T1000 (cell line): ENCODE measurements around the gene OOSP1.
"Not testable (repeated sequence)": the region's sequence is repeated elsewhere in the genome, so short reads cannot be mapped to it uniquely, and the experiment has no call there.

Experiments used
- DNase-seq: peaks from one replicate; lab custom pipeline; 2025; ENCODE audit warnings: mixed read lengths; lab: John Stamatoyannopoulos, UW

OOSP1 gene, protein sequence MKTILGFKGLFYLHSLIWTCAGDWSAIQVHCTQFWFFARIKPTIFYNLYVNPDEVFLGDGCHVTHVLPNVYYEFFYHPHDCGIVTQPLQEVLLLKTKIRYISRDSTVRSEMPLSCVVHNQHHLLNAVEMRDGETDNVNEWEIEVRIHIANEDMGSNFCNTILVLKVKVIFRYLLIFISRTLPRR

DNA sequence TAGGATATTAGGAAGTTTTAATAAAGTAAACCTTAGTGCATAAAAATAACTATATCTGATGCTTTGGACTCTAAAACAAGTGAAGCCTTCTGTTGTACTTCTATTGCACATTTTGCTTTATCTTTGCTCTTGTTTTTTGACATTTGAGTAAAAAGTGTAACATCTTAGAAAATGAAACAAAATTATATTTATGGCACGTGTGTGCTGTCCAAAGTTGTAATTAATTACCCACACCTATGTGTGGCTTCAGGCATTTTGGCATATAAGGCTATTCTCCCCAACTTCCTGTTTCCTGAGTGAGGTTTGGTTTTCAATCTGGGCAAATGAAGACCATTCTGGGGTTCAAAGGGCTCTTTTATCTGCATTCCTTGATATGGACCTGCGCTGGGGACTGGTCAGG is at the start of gene OOSP1:
OOSP1 (plus strand) TSS at position 301 of the 400 bp plus-strand sequence; CDS start at position 324, 23 bp downstream.
- no peak for DNase-seq

DNA sequence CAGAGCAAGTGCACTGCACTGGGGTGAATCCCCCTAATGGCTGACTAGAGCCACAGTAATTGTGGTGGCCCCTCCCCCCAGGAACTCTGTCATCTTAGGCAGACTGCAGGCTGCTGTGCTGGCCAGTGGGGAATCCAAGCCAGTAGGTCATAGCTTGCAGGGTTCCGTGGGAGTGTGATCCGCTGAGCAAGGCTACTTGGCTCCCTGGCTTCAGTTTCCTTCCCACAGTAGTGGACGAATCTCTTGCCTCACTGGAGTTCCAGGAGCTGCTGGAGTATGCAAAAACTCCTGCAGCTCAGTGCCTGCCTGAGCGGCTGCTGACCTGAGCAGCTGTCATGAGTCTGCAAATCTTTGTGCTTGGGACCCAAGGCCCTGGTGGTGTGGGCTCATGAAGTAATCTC is 46.5 kb upstream of the OOSP1 start:
- no peak for DNase-seq

DNA sequence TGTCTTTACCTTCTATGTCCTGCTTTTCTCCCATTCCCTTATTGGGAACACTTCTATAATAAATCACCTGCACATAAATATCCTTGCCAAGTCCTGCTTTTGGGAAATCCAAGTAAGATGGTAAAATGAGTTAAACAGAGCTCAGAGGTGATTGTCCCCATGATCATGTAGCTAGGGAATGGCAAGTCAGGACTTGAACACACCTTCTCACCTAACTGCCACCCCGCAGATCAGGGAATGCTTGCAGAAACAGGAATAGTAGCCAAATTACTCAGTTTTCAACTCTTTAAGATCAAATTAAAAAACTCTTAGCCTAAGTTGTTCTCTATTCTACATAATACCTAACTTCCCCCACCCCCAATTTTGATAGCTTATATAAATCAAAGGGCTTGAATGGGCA is 43.6 kb upstream of the OOSP1 start:
- no peak for DNase-seq

DNA sequence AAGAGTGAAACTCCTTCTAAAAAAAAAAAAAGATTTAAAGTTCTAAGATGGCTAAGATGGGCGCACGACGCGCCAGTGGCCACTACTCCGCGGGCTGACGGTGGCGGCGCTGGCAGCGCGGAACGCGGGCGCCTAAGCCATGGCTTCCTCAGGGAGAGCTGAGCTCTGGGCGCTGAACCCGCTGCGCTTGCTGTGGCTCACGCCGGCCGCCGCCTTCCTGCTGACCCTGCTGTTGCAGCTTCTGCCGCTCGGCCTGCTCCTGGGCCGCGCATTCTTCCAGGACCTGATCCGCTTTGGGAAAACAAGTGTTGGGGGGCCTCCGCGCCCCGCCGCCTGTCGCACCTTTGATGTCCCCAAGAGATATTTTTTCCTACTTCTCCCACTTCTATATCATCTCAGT is 40.2 kb upstream of the OOSP1 start:
- no peak for DNase-seq

DNA sequence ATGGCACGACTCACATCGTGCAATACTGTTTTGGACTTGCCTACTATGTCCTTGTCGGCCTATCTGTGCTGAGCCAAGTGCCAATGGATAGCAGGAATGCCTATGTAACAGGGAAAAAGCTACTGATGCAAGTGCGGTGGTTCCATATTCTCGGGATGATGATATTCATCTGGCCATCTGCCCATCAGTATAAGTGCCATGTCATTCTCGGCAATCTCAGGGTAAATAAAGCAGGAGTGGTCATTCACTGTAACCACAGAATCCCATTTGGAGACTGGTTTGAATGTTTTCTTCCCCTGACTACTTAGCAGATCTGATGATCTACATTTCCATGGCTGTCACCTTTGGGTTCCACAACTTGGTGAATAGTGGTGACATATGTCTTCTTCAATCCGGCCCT is 39.6 kb upstream of the OOSP1 start:
- no peak for DNase-seq

DNA sequence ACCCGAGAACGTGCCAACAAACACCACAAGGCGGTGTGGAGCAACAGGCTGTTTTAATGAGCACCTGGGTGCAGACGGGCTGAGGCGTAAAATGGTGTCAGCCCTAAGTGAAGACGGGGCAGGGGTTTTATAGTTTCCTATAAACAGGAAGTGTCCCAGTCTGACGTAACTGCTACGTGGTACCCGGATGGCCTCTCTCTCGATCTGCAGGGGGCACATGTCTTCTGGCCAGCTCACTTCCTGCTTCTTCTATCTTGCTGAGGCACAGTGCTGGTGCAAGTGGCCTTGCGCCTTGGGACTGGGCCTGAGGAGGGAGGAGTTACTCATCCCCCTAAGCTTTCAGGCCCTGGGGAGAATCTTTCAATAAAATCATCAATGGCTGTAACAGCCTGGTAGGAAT is 38.7 kb upstream of the OOSP1 start:
- DNase-seq, result no peak

DNA sequence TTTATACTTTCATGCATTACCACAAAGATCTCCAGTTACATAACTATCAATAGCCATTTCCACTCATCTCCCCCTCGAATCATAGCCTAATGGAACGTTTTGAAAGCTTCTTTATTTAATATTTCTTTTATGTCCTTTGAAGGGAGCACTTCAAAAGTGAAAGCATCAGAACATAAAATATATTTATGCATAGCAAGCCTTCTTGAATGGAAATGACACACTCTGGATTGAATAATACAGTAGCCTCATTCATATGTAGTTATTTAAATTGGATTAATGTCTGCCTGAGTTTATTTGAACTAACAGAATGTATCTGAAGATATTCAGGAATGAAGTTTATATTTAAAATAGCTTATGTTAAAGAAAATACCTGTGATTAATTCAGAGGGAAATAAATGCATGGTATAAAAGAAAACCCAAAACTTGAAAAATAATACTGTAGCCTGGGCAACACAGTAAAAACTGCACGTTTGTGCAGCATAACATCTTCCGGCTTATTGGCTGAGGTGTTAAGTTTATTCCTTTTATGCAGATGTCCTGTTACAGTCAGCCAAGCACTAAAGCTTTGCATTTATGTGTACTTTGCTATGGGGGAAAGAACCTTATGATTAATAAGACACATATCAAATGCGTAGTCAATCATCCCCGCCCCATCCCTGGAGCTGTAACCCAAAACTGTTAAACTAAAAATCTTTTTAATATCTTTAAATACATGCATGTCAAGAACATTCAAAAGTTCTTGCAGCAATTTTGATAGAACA is 37.7 kb upstream of the OOSP1 start:
- no peak for DNase-seq

DNA sequence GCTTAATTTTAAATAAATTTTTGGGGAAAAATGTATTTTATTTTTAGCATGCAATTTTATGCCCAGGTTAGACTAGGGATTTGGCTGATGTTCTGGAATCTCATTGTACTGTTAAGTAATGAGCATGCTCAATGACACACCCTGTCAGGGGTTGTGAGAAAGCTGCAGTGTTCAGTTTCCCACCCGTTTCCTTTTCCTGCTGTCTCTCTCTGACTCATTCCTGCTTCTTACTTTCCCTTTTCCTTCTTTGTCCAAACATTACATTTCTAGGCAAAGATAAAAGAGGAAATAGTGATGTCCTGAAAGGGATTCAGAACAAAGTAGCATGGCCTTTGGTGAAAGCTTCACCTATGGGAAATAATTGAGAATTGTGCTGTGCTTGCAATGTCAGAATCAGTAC is 36.9 kb upstream of the OOSP1 start:
- no peak for DNase-seq

DNA sequence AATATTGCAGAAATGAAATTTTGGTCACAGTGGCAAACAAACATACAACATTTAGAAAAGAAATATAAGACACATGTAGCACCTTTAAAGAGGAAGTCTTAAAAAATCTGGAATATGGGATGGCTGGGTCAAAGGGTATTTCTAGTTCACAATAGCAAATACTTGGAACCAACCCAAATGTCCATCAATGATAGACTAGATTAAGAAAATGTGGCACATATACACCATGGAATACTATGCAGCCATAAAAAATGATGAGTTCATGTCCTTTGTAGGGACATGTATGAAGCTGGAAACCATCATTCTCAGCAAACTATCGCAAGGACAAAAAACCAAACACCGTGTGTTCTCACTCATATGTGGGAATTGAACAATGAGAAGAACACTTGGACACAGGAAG is 34.7 kb upstream of the OOSP1 start:
- DNase-seq, result not testable (repeated sequence)

DNA sequence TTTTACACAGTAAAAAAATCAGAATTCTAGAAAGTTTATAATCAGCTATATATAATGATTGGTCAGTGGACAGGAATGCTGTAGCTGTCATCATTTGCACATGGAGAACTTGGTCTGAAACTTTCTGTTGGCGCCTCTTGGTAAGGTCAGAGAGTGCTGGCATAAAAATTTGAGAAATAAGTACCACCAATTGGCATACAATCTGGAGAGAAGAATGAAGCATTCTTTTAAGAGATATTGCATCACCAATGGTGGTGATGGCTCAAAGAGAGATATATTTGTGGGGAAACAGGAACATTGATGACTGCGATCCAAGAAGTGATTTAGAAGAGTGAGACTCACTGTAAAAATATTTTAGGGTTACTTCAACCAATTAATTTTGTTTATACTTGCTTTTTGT is 19.8 kb upstream of the OOSP1 start:
- no peak for DNase-seq

DNA sequence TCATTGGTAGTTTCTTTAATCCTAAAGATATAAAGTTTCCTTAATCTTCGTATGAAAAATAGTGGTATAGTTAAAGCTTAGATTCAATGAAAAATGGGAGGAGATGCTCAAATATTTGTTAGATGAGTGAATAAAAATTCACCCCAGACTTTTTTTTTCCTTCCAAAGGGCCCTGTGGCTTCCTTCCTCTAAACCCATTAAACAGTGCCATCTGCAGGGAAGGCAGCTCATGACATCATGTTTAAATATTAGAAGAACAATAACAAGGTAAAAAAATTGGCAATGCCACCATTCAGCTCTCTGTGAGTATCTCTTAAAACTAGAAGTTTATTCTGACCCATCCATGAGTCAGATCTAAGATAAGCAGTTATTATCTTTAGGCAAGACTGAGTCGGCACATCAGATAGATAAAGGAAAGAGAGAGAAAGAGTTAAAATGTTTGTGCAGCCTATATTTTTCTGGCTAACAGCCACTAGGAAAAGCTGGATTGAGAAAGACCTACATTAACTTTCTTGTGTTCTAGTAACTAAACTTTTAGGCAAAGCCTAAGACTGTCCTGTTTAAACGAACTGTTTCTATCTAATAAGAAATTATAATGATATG is 19.1 kb upstream of the OOSP1 start:
- no peak for DNase-seq

DNA sequence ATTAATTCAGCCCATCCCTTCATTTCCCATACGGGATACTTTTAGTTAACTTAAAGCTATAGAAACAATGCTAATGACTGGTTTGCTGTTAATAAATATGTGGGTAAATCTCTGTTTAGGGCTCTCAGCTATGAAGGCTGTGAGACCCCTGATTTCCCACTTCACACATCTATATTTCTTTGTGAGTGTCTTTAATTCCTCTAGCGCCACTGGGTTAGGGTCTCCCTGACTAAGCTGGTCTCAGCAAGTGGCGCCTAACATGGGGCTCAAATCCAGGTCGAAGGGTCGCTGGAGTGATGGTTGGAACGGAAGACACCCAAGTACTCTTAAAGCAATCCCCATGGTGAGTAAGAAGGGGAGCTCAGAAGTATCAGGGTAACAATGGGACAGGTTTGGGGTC is 14.4 kb upstream of the OOSP1 start:
- DNase-seq, result no peak

DNA sequence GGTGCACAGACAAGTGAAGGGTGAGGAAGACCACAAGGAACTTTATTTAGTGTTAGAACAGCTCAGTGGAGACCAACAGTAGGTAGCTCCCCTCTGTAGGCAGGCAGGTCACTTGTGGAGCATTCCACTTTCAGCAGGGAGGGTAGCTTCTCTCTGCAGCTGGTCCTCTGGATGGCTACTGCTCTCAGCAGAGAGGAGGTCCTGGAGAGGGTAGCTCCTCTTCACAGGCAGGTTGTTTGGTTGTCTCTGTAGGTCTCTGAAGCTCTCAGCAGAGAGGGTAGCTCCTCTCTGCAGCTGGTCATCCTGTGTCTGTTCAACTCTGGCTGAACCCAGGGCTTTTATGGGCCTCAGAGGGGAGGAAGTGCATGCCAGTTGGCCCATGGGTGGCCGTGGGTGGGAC is 6.5 kb upstream of the OOSP1 start:
- no peak for DNase-seq

DNA sequence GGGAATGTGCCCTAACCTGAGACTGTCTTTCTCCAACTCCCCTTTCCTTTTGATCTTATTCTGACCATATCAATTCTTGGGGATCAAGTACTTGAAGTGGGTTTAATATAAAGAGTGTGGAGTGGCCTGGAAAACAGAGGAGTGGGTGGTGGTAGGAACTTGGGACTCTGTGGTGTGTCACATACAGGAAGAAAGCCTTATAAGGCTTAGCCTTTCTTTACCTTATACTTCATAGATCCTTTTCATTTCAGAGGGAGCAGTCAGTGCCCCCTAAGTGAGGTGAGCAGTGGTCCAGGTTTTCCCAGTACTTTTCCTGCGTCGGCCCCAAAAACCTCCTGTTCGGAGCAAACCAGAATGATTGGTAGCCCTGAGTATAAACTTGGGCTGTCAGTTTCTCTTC is 486 bp downstream of the OOSP1 start:
- no peak for DNase-seq

DNA sequence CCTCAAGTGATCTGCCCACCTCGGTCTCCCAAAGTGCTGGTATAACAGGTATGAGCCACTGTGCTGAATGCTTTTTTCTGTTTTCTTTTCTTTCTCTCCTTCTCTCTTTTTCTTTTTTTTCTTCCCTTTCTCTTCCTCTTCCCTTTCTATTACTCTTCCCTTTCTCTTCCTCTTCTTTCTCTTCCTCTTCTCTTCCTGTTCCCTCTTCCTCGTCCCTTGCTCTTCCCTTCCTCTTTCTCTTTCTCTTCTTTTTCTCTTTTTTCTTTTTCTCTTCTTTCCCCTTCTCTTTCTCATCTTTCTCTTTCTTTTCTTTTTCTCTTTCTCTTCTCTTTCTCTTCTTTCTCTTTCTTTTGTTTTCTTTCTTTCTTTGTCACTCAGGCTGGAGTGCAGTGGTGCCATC is 1.2 kb downstream of the OOSP1 start:
- no peak for DNase-seq

DNA sequence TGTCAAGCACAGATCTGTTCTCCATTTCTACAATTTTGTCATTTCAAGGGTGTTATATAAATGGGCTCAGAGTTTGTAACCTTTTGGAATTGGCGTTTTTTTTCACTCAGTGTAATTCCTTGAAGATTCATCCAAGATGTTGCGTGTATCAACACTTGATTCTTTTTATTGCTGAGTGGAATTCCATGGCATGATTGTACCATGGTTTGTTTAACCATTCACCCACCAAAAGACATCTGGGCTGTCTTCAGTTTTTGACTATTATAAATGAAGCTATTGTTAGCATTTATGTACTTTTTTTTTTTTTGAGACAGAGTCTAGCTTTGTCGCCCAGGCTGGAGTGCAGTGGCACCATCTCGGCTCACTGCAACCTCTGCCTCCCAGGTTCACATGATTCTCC is 2.9 kb downstream of the OOSP1 start:
- DNase-seq, result no peak

DNA sequence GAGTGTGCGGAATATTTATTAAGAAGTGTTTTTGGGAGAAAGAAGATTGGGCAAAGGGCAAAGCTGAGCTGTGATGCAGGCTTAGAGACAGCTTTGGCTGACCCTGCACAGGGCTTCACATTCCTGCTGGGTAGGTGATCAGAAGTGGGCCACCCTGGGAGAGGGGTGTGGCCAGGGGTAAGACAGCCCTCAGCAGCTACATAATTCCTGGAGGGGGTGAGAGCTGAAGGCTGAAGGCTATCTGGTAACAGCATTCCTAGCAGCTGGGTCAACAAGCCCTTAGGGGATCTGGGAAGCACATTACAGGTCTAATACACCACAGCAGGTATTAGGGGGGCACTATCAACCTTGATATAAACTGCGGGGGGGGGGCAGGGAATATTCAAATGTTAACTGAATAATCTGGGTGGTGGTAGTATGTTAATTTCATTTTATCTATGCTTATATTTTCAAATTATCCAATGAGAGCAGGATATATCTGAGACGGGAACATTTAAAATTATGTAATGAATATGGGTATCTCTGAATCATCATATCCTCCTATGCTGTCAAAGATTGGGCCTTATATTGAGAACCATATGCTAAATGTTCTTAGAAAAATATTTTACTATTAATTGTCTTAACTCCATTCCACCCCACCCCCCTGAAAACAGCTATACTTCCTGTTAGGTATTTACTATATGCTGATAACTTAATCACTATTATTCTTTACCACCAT is 5.9 kb downstream of the OOSP1 start:
- no peak for DNase-seq

DNA sequence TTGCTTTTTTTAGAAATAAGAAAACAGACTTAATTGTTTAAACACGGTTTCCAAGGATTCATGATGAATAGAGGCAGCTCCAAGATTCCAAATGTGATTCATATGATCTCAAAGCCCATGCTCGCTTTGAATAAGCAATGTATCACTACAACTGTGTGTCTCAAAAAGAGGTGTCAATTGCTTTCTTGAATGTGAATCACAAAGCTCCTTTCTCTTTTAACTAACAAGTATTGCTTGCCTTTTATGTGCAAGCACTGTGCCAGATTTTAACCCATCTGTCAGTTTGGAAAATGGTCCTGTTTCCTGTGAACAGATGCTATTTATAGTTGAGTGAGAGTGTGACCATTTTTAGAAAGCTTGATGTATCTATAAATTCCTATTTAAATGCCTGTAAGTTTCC is 6.5 kb downstream of the OOSP1 start:
- DNase-seq, result no peak

DNA sequence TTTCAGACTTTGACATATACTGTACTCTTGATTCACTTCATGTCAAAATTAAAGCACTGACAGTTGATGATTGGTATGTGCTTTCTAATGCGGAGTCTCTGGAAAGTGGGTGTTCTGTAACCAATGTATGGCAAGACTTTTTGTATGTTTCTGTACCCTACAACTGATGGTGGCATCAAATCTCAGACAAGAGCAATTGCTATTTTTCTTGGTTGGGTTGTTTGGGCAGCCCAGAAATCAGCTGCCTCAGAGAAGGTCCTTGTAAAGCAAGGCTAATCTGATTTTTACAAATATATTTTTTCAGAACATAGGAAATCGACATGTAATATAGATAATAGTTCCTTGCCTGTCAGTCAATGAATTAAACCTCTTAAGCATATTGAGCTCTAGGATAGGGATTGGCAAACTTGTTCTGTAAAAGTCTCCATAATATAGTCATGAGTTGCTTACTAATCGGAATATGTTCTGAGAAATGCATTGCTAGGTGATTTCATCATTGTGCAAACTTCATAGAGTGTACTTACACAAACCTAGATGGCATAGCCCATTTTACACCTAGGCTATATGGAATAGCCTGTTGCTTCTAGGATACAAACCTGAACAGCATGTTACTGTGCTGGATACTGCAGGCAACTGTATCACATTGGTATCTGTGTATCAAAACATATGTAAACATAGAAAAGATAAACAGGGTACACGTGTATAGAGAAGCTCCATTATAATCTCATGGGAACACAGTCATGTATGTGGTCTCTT is 15.4 kb downstream of the OOSP1 start:
- DNase-seq, result no peak

DNA sequence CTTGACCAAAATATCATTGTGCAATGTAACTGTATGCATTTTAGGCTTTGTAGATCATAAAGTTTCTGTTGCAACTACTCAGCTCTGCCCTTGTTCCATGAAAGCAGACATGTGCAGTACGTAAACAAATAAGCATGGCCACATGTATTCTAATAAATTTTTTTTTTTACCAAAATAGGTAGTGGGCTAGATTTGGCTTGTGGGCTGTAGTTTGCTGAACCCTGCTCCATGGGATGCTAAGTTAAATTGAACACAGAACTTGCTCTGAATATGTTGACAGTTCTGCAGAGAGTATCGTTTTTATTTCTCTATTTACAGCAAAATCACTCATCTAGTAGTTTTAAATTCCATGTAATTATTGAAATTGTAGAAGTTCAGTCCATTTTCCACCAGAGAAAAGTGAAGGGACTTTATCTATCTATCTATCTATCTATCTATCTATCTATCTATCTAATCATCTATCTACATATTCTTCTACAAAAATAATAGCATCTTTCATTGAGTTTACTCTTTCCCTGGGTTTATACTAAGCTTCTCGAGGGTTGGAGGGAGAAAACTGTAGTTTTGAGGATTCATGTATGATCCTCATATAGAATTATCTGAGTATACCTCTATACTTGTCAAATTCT is 16.1 kb downstream of the OOSP1 start:
- no peak for DNase-seq

DNA sequence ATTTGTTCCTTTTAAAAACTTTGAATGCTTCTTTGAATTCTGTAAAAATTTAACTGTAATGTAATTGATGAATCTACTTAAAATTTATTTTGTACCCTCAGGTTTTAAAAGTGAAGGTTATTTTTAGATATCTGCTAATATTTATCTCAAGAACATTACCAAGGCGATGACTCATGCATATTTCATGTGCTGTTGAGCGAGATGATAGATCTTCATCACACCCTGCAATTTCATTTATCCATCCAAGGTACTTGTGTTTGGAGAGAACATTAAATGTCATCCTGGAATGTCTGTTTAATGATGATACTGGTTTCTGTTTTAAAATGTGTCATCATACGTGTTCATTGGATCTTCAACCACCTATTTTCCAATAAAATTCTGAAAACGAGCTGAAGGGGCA is 18.9 kb downstream of the OOSP1 start:
- DNase-seq, result no peak
